ENCODE measurements around the gene NCL. TPM values are rescaled to one million over a fixed set of nuclear protein-coding genes. Genes with fewer than 3 reads are reported as not detected.

Gene NCL
- total and polyA plus RNA-seq, 4 donors = 83.1 to 139 (median 107) TPM

DNA sequence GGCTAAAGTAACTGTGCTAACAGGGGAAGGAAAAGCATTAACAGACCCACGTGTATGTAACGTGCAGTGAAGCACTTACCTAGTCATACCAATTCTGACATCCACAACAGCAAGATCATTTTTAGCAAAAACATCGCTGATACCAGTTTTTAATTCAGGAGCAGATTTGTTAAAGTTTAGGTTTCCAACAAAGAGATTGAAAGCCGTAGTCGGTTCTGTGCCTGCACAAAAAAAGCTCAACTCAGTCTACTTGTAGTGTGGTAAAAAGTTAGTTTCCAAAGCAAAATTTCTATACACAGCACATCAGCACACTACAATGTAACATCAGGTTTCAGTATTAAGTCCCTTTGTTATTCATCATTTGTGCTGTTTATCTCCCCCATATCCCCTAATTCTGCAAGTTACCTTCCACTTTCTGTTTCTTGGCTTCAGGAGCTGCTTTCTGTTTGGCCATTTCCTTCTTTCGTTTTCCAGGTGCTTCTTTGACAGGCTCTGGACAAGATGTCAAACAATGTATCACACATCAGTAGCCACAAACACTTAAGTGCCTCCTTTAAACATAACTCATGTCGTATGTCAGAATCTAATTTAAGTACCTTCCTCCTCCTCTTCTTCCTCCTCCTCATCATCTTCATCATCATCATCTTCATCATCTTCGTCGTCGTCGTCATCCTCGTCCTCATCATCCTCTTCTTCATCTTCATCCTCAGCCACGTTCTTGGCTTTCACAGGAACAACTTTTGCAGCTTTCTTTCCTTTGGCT is 4.0 kb downstream of the NCL start:
- no peak overlapping the region for H3K4me3 ChIP-seq (ENCODE audit: low read depth in 1 of 3, low read length in 3 of 3)
- no peak for DNase-seq (ENCODE audit: low spot score)
- no peaks in the 10 kb centered on the region for H3K9me3 ChIP-seq (ENCODE audit: control insufficient read depth in 4 of 4, low read length in 3 of 4)
- WGBS = 84% methylated on average over 13 of the region's 13 CpGs
- H3K9ac ChIP-seq (ENCODE audit: low read depth in 1 of 2, low read length in 2 of 2) = no peak overlapping the region
- H3K27me3 ChIP-seq (ENCODE audit: control insufficient read depth in 4 of 4, insufficient read depth in 4 of 4, low read length in 3 of 4) = no peaks in the 10 kb centered on the region
- peaks cover 26 to 73% (median 70%) of the 10 kb centered on the region in 4 donors for H3K36me3 ChIP-seq (ENCODE audit: control insufficient read depth in 4 of 4, insufficient read depth in 3 of 4, low read depth in 1 of 4, low read length in 3 of 4)
- no peak overlapping the region for H3K27ac ChIP-seq (ENCODE audit: low read depth in 1 of 2, low read length in 2 of 2)
- peaks cover 2 to 22% (median 14%) of the 10 kb centered on the region in 4 donors for H3K4me1 ChIP-seq (ENCODE audit: control insufficient read depth in 4 of 4, insufficient read depth in 4 of 4, low read length in 3 of 4)
- TF ChIP-seq JUND (IDR thresholded peaks at IDR 0.05) (no peak), SP1 (IDR thresholded peaks at IDR 0.05) (no peak), HNF4A (conservative IDR thresholded peaks at IDR 0.05) (no peak), TAF1 (conservative IDR thresholded peaks at IDR 0.05) (no peak), NR2F2 (IDR thresholded peaks at IDR 0.05) (no peak)
- TF ChIP-seq, protein P1, sequence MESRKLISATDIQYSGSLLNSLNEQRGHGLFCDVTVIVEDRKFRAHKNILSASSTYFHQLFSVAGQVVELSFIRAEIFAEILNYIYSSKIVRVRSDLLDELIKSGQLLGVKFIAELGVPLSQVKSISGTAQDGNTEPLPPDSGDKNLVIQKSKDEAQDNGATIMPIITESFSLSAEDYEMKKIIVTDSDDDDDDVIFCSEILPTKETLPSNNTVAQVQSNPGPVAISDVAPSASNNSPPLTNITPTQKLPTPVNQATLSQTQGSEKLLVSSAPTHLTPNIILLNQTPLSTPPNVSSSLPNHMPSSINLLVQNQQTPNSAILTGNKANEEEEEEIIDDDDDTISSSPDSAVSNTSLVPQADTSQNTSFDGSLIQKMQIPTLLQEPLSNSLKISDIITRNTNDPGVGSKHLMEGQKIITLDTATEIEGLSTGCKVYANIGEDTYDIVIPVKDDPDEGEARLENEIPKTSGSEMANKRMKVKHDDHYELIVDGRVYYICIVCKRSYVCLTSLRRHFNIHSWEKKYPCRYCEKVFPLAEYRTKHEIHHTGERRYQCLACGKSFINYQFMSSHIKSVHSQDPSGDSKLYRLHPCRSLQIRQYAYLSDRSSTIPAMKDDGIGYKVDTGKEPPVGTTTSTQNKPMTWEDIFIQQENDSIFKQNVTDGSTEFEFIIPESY (IDR thresholded peaks at IDR 0.05) = no peak
- TF ChIP-seq, protein P2, sequence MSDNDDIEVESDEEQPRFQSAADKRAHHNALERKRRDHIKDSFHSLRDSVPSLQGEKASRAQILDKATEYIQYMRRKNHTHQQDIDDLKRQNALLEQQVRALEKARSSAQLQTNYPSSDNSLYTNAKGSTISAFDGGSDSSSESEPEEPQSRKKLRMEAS (IDR thresholded peaks at IDR 0.05) = no peak

DNA sequence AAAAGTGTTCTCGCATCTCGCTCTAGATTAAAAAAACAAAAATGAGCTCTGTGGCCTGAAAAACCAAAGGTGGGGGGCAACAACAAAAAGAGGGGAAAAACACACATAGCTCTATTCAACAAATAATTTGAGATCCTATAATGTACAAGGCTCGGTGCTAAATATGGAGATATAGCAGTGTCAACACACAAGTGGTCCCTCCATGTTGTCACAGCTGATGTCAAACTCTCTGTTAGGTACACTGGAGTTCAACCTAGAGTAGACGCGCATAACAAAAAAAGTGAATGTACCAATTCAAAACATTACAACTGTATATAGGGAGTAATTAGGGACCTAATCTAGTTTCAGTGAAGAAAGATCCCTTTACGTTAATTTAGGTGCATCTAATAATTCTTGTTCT is 5.9 kb downstream of the NCL start:
- H3K4me1 ChIP-seq (ENCODE audit: control insufficient read depth in 4 of 4, insufficient read depth in 4 of 4, low read length in 3 of 4) = peaks cover 1 to 17% (median 12%) of the 10 kb centered on the region in 4 donors
- TF ChIP-seq, protein P3, sequence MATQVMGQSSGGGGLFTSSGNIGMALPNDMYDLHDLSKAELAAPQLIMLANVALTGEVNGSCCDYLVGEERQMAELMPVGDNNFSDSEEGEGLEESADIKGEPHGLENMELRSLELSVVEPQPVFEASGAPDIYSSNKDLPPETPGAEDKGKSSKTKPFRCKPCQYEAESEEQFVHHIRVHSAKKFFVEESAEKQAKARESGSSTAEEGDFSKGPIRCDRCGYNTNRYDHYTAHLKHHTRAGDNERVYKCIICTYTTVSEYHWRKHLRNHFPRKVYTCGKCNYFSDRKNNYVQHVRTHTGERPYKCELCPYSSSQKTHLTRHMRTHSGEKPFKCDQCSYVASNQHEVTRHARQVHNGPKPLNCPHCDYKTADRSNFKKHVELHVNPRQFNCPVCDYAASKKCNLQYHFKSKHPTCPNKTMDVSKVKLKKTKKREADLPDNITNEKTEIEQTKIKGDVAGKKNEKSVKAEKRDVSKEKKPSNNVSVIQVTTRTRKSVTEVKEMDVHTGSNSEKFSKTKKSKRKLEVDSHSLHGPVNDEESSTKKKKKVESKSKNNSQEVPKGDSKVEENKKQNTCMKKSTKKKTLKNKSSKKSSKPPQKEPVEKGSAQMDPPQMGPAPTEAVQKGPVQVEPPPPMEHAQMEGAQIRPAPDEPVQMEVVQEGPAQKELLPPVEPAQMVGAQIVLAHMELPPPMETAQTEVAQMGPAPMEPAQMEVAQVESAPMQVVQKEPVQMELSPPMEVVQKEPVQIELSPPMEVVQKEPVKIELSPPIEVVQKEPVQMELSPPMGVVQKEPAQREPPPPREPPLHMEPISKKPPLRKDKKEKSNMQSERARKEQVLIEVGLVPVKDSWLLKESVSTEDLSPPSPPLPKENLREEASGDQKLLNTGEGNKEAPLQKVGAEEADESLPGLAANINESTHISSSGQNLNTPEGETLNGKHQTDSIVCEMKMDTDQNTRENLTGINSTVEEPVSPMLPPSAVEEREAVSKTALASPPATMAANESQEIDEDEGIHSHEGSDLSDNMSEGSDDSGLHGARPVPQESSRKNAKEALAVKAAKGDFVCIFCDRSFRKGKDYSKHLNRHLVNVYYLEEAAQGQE (IDR thresholded peaks at IDR 0.05) = no peak
- TF ChIP-seq YY1 (IDR thresholded peaks at IDR 0.05) = no peak
- TF ChIP-seq, protein P4, sequence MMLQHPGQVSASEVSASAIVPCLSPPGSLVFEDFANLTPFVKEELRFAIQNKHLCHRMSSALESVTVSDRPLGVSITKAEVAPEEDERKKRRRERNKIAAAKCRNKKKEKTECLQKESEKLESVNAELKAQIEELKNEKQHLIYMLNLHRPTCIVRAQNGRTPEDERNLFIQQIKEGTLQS (IDR thresholded peaks at IDR 0.05) = no peak
- no peak for TF ChIP-seq RAD21 (IDR thresholded peaks at IDR 0.05)
- TF ChIP-seq SP1 (IDR thresholded peaks at IDR 0.05) = no peak
- no peak for TF ChIP-seq HNF4A (conservative IDR thresholded peaks at IDR 0.05)
- peaks cover 35 to 92% (median 88%) of the 10 kb centered on the region in 4 donors for H3K36me3 ChIP-seq (ENCODE audit: control insufficient read depth in 4 of 4, insufficient read depth in 3 of 4, low read depth in 1 of 4, low read length in 3 of 4)
- H3K27me3 ChIP-seq (ENCODE audit: control insufficient read depth in 4 of 4, insufficient read depth in 4 of 4, low read length in 3 of 4) = no peaks in the 10 kb centered on the region
- WGBS = 97% methylated on average over 6 of the region's 6 CpGs
- no peak overlapping the region for H3K4me3 ChIP-seq (ENCODE audit: low read depth in 1 of 3, low read length in 3 of 3)
- no peak overlapping the region for H3K27ac ChIP-seq (ENCODE audit: low read depth in 1 of 2, low read length in 2 of 2)
- H3K9ac ChIP-seq (ENCODE audit: low read depth in 1 of 2, low read length in 2 of 2) = no peak overlapping the region
- DNase-seq (ENCODE audit: low spot score) = no peak
- H3K9me3 ChIP-seq (ENCODE audit: control insufficient read depth in 4 of 4, low read length in 3 of 4) = no peaks in the 10 kb centered on the region

All from liver (tissue), 9 donors.